Neural cell (in vitro differentiated cells): ENCODE data around the gene DGKG. TPM values are rescaled to one million over a fixed set of nuclear protein-coding genes. Genes with fewer than 3 reads are reported as not detected.

Source experiments
- H2AFZ ChIP-seq: fragments of 200-600, 300-800 bp; sonication (generic), shearing (Covaris generic); 2 replicates; pipeline ENCODE4 v1.6.0; 2014; ENCODE audit warnings: low read depth, mild to moderate bottlenecking, antibody characterized with exemption, low read length, moderate library complexity
- H3F3A ChIP-seq: fragments of 200-600 bp; shearing (Covaris generic); 2 replicates; pipeline ENCODE4 v1.6.1; 2016; ENCODE audit warnings: mild to moderate bottlenecking, moderate library complexity, mixed read lengths, antibody characterized with exemption, low read length; ENCODE audit not compliant: insufficient read depth, poor library complexity, severe bottlenecking
- H3K27ac ChIP-seq: fragments of 200-600, 300-800 bp; sonication (generic), shearing (Covaris generic); 2 replicates; pipeline ENCODE4 v1.5.1; 2014; ENCODE audit warnings: mild to moderate bottlenecking, low read length, moderate library complexity
- H3K27me3 ChIP-seq: fragments of 300-800, 200-600 bp; sonication (generic), shearing (Covaris generic); 2 replicates; pipeline ENCODE4 v1.6.0; 2014; ENCODE audit warnings: mild to moderate bottlenecking, low read depth, low read length, moderate library complexity; ENCODE audit not compliant: insufficient read depth
- H3K36me3 ChIP-seq: fragments of 300-800, 200-600 bp; sonication (generic), shearing (Covaris generic); 2 replicates; pipeline ENCODE4 v1.5.1; 2014; ENCODE audit warnings: mild to moderate bottlenecking, antibody characterized with exemption, low read length, moderate library complexity; ENCODE audit not compliant: insufficient read depth
- H3K4me2 ChIP-seq: fragments of 300-800, 200-600 bp; sonication (generic), shearing (Covaris generic); 2 replicates; pipeline ENCODE4 v1.6.0; 2014; ENCODE audit warnings: mild to moderate bottlenecking, low read length
- H3K4me3 ChIP-seq: fragments of 300-800, 200-600 bp; sonication (generic), shearing (Covaris generic); 2 replicates; pipeline ENCODE4 v1.5.1; 2014; ENCODE audit warnings: mild to moderate bottlenecking, low read length, moderate library complexity
- H3K79me2 ChIP-seq: fragments of 200-600 bp; shearing (Covaris generic); replicated peaks from 2 replicates; pipeline ENCODE4 v1.6.0; 2014; ENCODE audit warnings: mild to moderate bottlenecking, low read length, moderate library complexity; ENCODE audit not compliant: insufficient read depth
- H3K9ac ChIP-seq: fragments of 300-800, 200-600 bp; sonication (generic), shearing (Covaris generic); 2 replicates; pipeline ENCODE4 v1.6.1; 2016; ENCODE audit warnings: mild to moderate bottlenecking, low read length, mixed read lengths
- H3K9me2 ChIP-seq: fragments of 200-600 bp; shearing (Covaris generic); 2 replicates; pipeline ENCODE4 v1.6.1; 2016; ENCODE audit warnings: mild to moderate bottlenecking, low read length, mixed read lengths; ENCODE audit not compliant: insufficient read depth
- H3K9me3 ChIP-seq: fragments of 200-600, 300-800 bp; sonication (generic), shearing (Covaris generic); 2 replicates; pipeline ENCODE4 v1.6.1; 2016; ENCODE audit warnings: mild to moderate bottlenecking, mixed run types, low read length, moderate library complexity, mixed read lengths
- H4K20me1 ChIP-seq: fragments of 200-600 bp; shearing (Covaris generic); 2 replicates; pipeline ENCODE4 v1.6.1; 2016; ENCODE audit warnings: mild to moderate bottlenecking, mixed run types; ENCODE audit not compliant: insufficient read depth
- CTCF ChIP-seq: fragments of 450-650 bp; IDR thresholded peaks from 2 replicates; pipeline ENCODE4 v1.5.1; 2014; ENCODE audit warnings: antibody characterized with exemption, mild to moderate bottlenecking, moderate library complexity; ENCODE audit not compliant: poor library complexity, severe bottlenecking
- EP300 ChIP-seq: fragments of 450-650 bp; conservative IDR thresholded peaks from 2 replicates; pipeline ENCODE4 v1.6.1; 2014; ENCODE audit warnings: antibody characterized with exemption, mild to moderate bottlenecking, moderate library complexity; ENCODE audit not compliant: poor library complexity, severe bottlenecking
- EZH2 ChIP-seq: fragments of 200-600, 300-800 bp; shearing (Covaris generic), sonication (generic); IDR thresholded peaks from 2 replicates; pipeline ENCODE4 v1.6.1; 2014; ENCODE audit warnings: antibody characterized with exemption, low read length, borderline replicate concordance, mild to moderate bottlenecking; ENCODE audit not compliant: insufficient read depth, poor library complexity, severe bottlenecking
- MXI1 ChIP-seq: fragments of 450-650 bp; conservative IDR thresholded peaks from 2 replicates; pipeline ENCODE4 v1.6.1; 2014; ENCODE audit warnings: antibody characterized with exemption, mild to moderate bottlenecking; ENCODE audit not compliant: poor library complexity, severe bottlenecking
- POLR2AphosphoS5 ChIP-seq: IDR thresholded peaks from 2 replicates; pipeline ENCODE4 v1.6.1; 2012
- RAD21 ChIP-seq: fragments of 450-650 bp; conservative IDR thresholded peaks from 2 replicates; pipeline ENCODE4 v1.6.1; 2014; ENCODE audit warnings: antibody characterized with exemption, mild to moderate bottlenecking, moderate library complexity
- REST ChIP-seq: IDR thresholded peaks from 2 replicates; pipeline ENCODE4 v1.6.1; 2012; ENCODE audit warnings: borderline replicate concordance
- SMC3 ChIP-seq: fragments of 450-650 bp; conservative IDR thresholded peaks from 2 replicates; pipeline ENCODE4 v1.6.1; 2014; ENCODE audit warnings: antibody characterized with exemption, mild to moderate bottlenecking, moderate library complexity; ENCODE audit not compliant: poor library complexity
- TAF1 ChIP-seq: IDR thresholded peaks from 2 replicates; pipeline ENCODE4 v1.6.1; 2012; ENCODE audit warnings: low read depth
- polyA plus RNA-seq: library from polyadenylated mRNA; depleted of rRNA; stranded (reverse); fragments of >200 nt; gene quantifications from 2 replicates; pipeline ENCODE4 v1.2.3, GENCODE V29; 2014

The DGKG gene
- polyA plus RNA-seq, 1 donor from 2014 or later, result not detected

- no peaks in the 10 kb centered on the region for H3K9me2 ChIP-seq
- H3K27me3 ChIP-seq, result no peaks in the 10 kb centered on the region
- no peak overlapping the region for H3K27ac ChIP-seq
Measured at GRCh38 chr3:186144257-186144656, 217.8 kb downstream of the DGKG start.

GRCh38 chr3:186143250-186143649 lies 218.8 kb downstream of the DGKG start:
- Histone ChIP-seq H3K36me3 (no peaks in the 10 kb centered on the region), H3K27ac (no peak overlapping the region), H3K4me3 (no peak overlapping the region), H4K20me1 (no peaks in the 10 kb centered on the region), H2AFZ (no peak overlapping the region), H3K27me3 (no peaks in the 10 kb centered on the region), H3F3A (no peaks in the 10 kb centered on the region), H3K9ac (no peak overlapping the region), H3K9me2 (no peaks in the 10 kb centered on the region), H3K9me3 (no peaks in the 10 kb centered on the region), H3K79me2 (no peaks in the 10 kb centered on the region), H3K4me2 (no peak overlapping the region)
- TF ChIP-seq SMC3 (no peak), POLR2AphosphoS5 (no peak), EP300 (no peak), EZH2 (no peak), RAD21 (no peak), REST (no peak), MXI1 (no peak), TAF1 (no peak)

More at GRCh38 chr3:186144257-186144656, 217.8 kb downstream of the DGKG start:
- Histone ChIP-seq H4K20me1 (no peaks in the 10 kb centered on the region), H3F3A (no peaks in the 10 kb centered on the region), H3K4me3 (no peak overlapping the region), H3K9ac (no peak overlapping the region), H3K4me2 (no peak overlapping the region), H3K36me3 (no peaks in the 10 kb centered on the region), H3K9me3 (no peaks in the 10 kb centered on the region), H3K79me2 (no peaks in the 10 kb centered on the region), H2AFZ (no peak overlapping the region)
- TF ChIP-seq EZH2 (no peak), SMC3 (no peak), REST (no peak), POLR2AphosphoS5 (no peak), TAF1 (no peak), MXI1 (no peak), RAD21 (no peak), CTCF (no peak), EP300 (no peak)
